Smooth muscle cell (in vitro differentiated cells): ENCODE measurements around the gene ABI1. TPM values are rescaled to one million over a fixed set of nuclear protein-coding genes. Genes with fewer than 3 reads are reported as not detected.
A peak's percentile ranks its signal among the peaks of the same experiment; 100 is the strongest.

ENCODE experiments used
- DNase-seq: peaks from one replicate; lab custom pipeline; 2025; ENCODE audit not compliant: unreplicated experiment; lab: John Stamatoyannopoulos, UW
- H2AFZ ChIP-seq: fragments of 200-600 bp; sonication (generic); 2 replicates; pipeline ENCODE4 v1.6.0; 2016; ENCODE audit warnings: antibody characterized with exemption, low read depth, mild to moderate bottlenecking
- H3F3A ChIP-seq: fragments of 200-600 bp; sonication (generic); 2 replicates; pipeline ENCODE4 v1.6.0; 2017; ENCODE audit warnings: antibody characterized with exemption, low read depth
- H3K27ac ChIP-seq: fragments of 200-600 bp; sonication (generic); 2 replicates; pipeline ENCODE4 v1.5.1; 2016; ENCODE audit warnings: low read depth, mild to moderate bottlenecking
- H3K27me3 ChIP-seq: fragments of 200-600 bp; sonication (generic); 2 replicates; pipeline ENCODE4 v1.6.1; 2016; ENCODE audit warnings: low read depth, mild to moderate bottlenecking
- H3K36me3 ChIP-seq: fragments of 200-600 bp; sonication (generic); 2 replicates; pipeline ENCODE4 v1.5.1; 2016; ENCODE audit warnings: low read depth
- H3K4me1 ChIP-seq: fragments of 200-600 bp; sonication (generic); 2 replicates; pipeline ENCODE4 v1.5.1; 2016; ENCODE audit warnings: low read depth
- H3K4me2 ChIP-seq: fragments of 200-600 bp; sonication (generic); 2 replicates; pipeline ENCODE4 v1.6.0; 2016; ENCODE audit warnings: mild to moderate bottlenecking
- H3K4me3 ChIP-seq: fragments of 200-600 bp; sonication (generic); 2 replicates; pipeline ENCODE4 v1.5.1; 2016; ENCODE audit warnings: mild to moderate bottlenecking
- H3K79me2 ChIP-seq: fragments of 200-600 bp; sonication (generic); 2 replicates; pipeline ENCODE4 v1.6.0; 2016; ENCODE audit warnings: low read depth, mild to moderate bottlenecking
- H3K9ac ChIP-seq: fragments of 200-600 bp; sonication (generic); 2 replicates; pipeline ENCODE4 v1.6.0; 2016; ENCODE audit warnings: low read depth
- H3K9me3 ChIP-seq: fragments of 200-600 bp; sonication (generic); replicated peaks from 2 replicates; pipeline ENCODE4 v1.5.1; 2016; ENCODE audit warnings: low read depth
- H4K20me1 ChIP-seq: fragments of 200-600 bp; sonication (generic); 2 replicates; pipeline ENCODE4 v1.6.0; 2016; ENCODE audit warnings: low read depth
- WGBS: methylation state at CpG from one replicate; pipeline ENCODE4 v1.1.7; 2016; ENCODE audit warnings: low lambda C conversion rate; 5-methylcytosine and 5-hydroxymethylcytosine counted together
- polyA plus RNA-seq: library from polyadenylated mRNA; unstranded; fragments of >200 nt; fragmentation: Nextera tagmentation; extraction: Ambion mirVana; gene quantifications from 2 replicates; pipeline ENCODE4 v1.2.1, GENCODE V29; 2016
- total RNA-seq: library from RNA; depleted of rRNA; stranded (reverse); fragments of >200 nt; gene quantifications from 2 replicates; pipeline ENCODE4 v1.2.3, GENCODE V29; 2014
- TF ChIP-seq, protein P1 (sequence below): fragments of 200-600 bp; sonication (generic); IDR thresholded peaks from 2 replicates; pipeline ENCODE4 v1.5.1; 2017; ENCODE audit warnings: borderline replicate concordance, mild to moderate bottlenecking, antibody characterized with exemption; ENCODE audit not compliant: insufficient read depth, poor library complexity, severe bottlenecking

Gene ABI1
- total and polyA plus RNA-seq, 2 experiments from 2014 or later, result 40.3 to 51.4 TPM

DNA sequence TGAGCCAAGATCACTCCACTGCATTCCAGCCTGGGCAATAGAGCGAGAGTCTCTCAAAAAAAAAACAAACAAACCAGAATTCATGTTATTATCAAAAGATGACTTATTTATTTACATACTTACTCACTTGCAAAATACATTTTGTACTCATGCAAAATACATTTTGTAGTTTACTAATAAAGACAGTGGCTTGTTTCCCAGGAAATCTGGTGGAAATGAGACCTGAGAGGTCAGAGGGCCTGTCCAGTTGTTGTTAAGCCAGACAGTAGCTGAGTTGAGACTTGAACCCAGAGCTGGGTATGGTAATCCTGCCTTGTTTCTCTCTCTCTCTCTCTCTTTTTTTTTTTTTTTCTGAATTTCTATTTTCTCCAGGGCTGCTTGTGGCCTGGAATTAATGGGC, 133.8 kb downstream of the ABI1 start:
- Histone ChIP-seq H3K36me3 (peaks cover 2% of the 10 kb centered on the region), H3K27ac (no peak overlapping the region), H3K9me3 (no peaks in the 10 kb centered on the region), H3F3A (no peaks in the 10 kb centered on the region), H3K4me3 (no peak overlapping the region), H3K79me2 (no peaks in the 10 kb centered on the region), H2AFZ (no peak overlapping the region), H4K20me1 (no peaks in the 10 kb centered on the region), H3K27me3 (no peaks in the 10 kb centered on the region), H3K9ac (no peak overlapping the region), H3K4me2 (no peak overlapping the region), H3K4me1 (no peaks in the 10 kb centered on the region)
- WGBS, result 100% methylated on average over 1 of the region's 1 CpG
- TF ChIP-seq, protein P1, sequence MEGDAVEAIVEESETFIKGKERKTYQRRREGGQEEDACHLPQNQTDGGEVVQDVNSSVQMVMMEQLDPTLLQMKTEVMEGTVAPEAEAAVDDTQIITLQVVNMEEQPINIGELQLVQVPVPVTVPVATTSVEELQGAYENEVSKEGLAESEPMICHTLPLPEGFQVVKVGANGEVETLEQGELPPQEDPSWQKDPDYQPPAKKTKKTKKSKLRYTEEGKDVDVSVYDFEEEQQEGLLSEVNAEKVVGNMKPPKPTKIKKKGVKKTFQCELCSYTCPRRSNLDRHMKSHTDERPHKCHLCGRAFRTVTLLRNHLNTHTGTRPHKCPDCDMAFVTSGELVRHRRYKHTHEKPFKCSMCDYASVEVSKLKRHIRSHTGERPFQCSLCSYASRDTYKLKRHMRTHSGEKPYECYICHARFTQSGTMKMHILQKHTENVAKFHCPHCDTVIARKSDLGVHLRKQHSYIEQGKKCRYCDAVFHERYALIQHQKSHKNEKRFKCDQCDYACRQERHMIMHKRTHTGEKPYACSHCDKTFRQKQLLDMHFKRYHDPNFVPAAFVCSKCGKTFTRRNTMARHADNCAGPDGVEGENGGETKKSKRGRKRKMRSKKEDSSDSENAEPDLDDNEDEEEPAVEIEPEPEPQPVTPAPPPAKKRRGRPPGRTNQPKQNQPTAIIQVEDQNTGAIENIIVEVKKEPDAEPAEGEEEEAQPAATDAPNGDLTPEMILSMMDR, result no peak
- no peak for DNase-seq

DNA sequence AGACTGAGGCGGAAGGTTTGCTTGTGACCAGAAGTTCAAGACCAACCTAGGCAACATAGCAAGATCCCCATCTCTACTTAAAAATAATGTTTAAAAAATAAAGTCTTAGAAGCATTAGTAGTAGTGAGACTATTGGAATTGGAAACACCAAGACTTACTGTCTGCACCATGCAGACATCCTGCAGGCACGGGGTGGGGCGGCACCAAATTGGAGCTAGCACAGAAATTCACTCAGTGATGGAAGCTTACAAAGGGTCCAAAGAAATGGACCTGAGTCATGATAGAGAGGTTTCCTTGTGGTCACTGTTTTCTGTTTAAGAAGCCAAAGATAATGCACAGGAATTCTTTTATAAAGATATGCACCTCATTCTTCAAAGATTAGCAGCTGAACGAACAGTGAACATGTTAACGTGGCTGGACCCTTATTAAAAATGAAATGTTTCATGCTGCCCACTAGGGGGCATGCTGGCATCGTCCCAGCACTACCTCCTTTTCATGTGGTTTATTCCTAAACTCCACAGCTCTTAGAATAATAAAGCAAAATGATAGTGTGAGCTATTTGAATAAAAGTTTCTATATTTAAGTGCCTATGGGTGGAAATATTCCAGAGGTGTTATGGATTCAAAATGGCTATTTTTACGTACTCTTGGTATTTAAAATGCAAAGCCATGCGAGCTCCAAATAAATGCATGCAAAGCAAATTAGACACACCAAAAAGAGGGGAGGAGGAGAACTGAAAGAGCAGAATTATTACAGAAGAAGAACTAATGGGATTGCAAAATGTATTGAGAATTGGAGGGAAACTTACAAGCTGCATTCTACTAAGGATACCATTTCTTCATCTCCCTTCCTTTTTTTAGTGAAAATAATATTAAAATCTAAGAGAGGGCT, 134.7 kb downstream of the ABI1 start:
- WGBS, result 64% methylated on average over 8 of the region's 8 CpGs

DNA sequence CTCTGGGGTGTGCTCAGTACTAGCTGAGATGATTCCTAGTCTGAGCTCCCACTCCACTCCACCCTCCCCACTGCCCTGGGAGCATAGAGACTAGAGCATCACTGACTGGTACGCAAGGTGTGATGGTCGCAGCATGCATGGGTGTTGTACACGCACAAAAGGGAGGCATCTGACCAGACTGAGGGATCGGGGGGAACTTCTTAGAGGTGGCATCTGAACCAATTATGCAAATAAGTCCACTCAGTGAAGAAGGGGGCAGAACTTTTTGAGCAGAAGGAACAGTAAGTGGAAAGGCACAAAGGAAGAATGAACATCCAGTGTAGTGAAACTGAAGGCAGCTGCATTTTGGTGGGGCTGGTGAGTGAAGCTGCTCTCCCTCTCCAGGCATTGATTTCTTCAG, 137.7 kb downstream of the ABI1 start:
- 100% methylated on average over 4 of the region's 4 CpGs for WGBS
- Histone ChIP-seq H3K4me3 (no peak overlapping the region), H3K4me2 (no peak overlapping the region), H3F3A (no peaks in the 10 kb centered on the region), H3K27ac (no peak overlapping the region), H3K4me1 (no peaks in the 10 kb centered on the region), H3K79me2 (no peaks in the 10 kb centered on the region), H3K36me3 (peaks cover 2% of the 10 kb centered on the region), H3K9ac (no peak overlapping the region), H4K20me1 (no peaks in the 10 kb centered on the region), H2AFZ (no peak overlapping the region), H3K9me3 (no peaks in the 10 kb centered on the region), H3K27me3 (no peaks in the 10 kb centered on the region)
- TF ChIP-seq, protein P1, result no peak
- DNase-seq, result no peak

More for the DNA sequence above, 134.7 kb downstream of the ABI1 start:
- Histone ChIP-seq H2AFZ (no peak overlapping the region), H3F3A (no peaks in the 10 kb centered on the region), H3K27ac (no peak overlapping the region), H4K20me1 (no peaks in the 10 kb centered on the region), H3K9me3 (no peaks in the 10 kb centered on the region), H3K4me2 (no peak overlapping the region), H3K79me2 (no peaks in the 10 kb centered on the region), H3K4me1 (no peaks in the 10 kb centered on the region), H3K9ac (no peak overlapping the region), H3K27me3 (no peaks in the 10 kb centered on the region), H3K36me3 (peaks cover 2% of the 10 kb centered on the region), H3K4me3 (no peak overlapping the region)
- DNase-seq, result no peak
- TF ChIP-seq, protein P1, result peak; percentile 83
